ENCODE results near the gene MADCAM1.
A peak's percentile ranks its signal among the peaks of the same experiment; 100 is the strongest.

MADCAM1 gene

GRCh38 chr19:532561-533363 lies 36.5 kb downstream of the MADCAM1 start:
- peak; percentile 65 for DNase-seq

DNA sequence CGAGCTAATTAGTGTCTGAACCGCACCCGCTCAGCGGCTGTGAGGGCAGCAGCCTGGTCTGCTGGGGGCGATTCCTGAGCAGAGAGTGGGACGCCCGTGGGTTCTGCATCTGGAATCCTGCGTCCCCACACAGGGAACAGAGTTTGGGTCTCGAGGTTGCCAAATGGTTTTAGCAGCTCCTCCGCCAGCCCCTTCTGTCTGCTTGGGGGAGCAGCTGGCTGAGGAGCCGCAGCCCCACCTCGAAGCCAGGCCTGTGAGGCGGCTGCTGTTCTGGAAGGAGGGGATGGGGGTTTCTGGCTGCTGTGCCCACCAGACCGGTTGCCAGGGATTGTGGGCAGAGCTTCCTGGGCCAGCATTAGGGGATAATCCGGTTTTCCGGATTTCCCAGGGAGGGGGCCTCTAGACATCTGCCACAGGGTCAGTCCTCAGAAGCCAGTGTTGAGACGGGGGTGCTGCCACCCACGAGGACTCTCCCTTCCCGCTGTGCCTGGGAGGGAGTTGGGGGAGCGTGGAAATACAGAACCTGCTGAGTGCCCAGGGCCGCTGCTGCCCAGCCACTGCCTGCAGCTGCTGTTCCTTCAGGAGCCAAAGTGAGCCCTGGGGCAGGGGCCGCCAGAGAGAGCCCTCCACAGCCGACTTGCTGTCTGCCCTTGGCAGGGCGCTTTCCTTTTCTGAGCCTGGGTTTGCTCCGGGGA lies 37.2 kb downstream of the MADCAM1 start:
- DNase-seq: no peak

DNA sequence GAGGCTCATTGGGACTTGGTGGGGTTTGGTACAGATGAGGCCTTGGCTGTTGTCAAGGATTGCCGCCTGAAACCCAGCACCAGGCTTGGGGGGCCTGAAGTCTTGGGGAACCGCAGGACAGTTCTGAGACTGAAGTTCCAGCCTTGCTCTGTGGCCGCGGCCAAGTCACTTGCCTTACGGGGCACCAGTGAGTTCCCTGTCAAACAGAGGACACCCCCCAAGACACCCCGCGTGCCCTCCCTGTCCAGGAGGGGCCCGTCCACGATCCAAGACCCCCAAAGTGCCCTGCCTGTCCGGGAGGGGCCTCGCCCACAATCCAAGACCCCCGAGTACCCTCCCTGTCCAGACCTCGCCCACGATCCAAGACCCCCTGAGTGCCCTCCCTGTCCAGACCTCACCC lies 37.8 kb downstream of the MADCAM1 start:
- DNase-seq: no peak

- no peak for DNase-seq
Measured at GRCh38 chr19:535017-535835, 38.9 kb downstream of the MADCAM1 start.

GRCh38 chr19:536031-536880 lies 40.0 kb downstream of the MADCAM1 start:
- no peak for DNase-seq

DNA sequence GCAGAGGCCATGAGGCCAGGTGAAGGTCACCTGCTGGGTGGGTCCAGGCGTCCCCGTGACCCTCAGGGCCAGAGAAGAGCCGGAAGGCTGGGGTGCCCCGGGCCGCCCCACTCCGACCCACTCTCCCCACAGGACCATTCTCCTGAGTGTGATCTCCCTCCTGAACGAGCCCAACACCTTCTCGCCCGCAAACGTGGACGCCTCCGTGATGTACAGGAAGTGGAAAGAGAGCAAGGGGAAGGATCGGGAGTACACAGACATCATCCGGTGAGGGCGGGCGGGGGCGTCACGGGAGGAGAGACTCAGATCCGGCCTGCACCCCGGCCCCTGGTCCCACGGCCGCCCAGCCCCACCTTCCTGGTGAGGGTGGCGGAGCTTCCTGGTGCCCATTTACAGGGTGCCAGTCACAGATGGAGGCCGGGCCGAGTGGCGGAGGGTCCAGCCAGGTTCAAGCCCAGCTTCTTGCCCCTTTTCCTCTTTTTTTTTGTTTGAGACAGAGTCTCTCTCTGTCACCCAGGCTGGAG lies 40.7 kb downstream of the MADCAM1 start:
- DNase-seq: no peak

GRCh38 chr19:538641-539428 lies 42.5 kb downstream of the MADCAM1 start:
- no peak for DNase-seq

- no peak for DNase-seq
Measured at GRCh38 chr19:539429-540030, 43.2 kb downstream of the MADCAM1 start.

GRCh38 chr19:540867-541637 lies 44.8 kb downstream of the MADCAM1 start:
- no peak for DNase-seq

- no peak for DNase-seq
Measured at GRCh38 chr19:541699-542098, 45.4 kb downstream of the MADCAM1 start.

GRCh38 chr19:542173-542866 lies 46.0 kb downstream of the MADCAM1 start:
- DNase-seq: no peak

GRCh38 chr19:543910-544608 lies 47.8 kb downstream of the MADCAM1 start, which contains the start of gene GZMM:
Gene GZMM, plus strand, starts transcription at chr19:544053. Its CDS starts 19 bp downstream, at chr19:544072.
- DNase-seq: peak; percentile 91

DNA sequence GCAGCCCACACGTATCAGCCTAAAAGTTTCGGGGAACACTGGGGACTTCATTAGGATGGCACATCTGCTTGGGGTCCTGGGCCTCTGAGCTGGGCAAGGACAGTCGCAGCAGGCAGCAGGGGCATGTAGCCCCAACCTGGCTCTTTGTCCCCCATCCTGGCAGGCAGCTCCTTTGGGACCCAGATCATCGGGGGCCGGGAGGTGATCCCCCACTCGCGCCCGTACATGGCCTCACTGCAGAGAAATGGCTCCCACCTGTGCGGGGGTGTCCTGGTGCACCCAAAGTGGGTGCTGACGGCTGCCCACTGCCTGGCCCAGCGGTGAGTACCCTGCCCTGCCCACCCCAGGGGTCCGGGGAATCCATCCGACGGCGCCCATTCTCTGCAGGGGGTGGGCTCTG lies 50.8 kb downstream of the MADCAM1 start:
- no peak for DNase-seq

DNA sequence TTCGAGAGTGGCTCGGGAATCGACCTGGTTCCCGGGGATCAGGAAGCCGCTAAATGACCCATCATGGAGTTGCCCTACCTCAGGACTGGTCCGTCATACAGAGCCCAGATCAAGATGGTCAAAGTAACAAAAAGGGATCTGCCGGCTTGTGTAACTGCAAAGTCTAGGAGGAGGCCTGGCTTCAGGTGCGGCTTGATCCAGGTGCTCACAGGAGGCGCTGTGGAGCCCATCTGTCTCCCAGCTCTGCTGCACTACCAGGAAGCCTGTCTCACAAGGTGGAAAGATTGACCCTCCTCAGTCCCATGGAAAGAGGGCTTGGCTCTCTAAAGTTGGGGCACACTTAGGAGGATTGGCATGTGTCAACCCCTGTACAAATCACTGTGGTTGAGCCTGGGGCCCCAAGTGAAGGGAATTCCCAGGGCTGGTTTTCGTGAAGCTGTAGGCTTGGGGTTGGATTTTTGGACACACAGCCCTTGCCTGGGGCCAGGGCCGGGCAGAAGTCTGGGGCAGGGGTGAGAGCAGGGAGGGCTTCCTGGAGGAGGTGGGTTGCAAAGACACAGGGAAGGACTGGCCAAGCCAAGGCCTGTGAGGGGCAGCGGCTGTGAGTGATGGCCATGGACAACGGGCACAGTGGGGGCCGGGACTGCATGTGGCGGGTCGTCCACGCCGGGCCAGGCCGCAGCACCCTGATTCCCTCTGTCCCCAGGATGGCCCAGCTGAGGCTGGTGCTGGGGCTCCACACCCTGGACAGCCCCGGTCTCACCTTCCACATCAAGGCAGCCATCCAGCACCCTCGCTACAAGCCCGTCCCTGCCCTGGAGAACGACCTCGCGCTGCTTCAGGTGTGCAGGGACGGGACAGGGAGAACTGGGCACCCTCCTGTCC lies 51.8 kb downstream of the MADCAM1 start:
- no peak for DNase-seq

DNA sequence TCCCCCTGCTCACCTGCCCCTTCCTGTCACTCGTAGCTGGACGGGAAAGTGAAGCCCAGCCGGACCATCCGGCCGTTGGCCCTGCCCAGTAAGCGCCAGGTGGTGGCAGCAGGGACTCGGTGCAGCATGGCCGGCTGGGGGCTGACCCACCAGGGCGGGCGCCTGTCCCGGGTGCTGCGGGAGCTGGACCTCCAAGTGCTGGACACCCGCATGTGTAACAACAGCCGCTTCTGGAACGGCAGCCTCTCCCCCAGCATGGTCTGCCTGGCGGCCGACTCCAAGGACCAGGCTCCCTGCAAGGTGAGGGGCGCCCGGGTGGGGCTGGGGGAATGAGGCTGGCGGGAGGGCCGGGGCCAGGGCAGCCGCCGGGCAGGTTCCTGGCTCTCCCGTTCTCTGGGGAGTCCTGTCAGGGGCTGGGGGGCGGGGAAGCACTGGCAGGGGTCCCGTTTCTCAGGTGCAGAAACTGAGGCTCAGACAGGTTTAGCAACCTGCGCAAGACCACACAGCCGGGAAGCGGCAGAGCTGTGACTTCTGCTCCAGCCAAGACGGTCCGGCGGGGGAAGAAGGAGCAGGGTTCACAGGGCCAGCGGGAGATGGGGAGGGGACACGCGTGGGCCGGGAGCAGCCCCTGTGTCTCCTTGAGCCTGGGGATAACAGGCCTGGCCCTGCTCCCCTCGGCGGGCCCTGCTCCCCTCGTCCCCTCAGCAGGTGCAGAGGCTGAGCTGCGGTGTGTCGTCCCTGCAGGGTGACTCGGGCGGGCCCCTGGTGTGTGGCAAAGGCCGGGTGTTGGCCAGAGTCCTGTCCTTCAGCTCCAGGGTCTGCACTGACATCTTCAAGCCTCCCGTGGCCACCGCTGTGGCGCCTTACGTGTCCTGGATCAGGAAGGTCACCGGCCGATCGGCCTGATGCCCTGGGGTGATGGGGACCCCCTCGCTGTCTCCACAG lies 52.9 kb downstream of the MADCAM1 start:
- DNase-seq: no peak

GRCh38 chr19:554817-555216 lies 58.5 kb downstream of the MADCAM1 start:
- DNase-seq: no peak
